Osteocyte (in vitro differentiated cells): ENCODE measurements around the gene HAUS1. TPM values are rescaled to one million over a fixed set of nuclear protein-coding genes. Genes with fewer than 3 reads are reported as not detected.
"Not testable (repeated sequence)": the region's sequence is repeated elsewhere in the genome, so short reads cannot be mapped to it uniquely, and the experiment has no call there.

Source experiments
- DNase-seq: peaks from one replicate; pipeline ENCODE4 v3.0.0; 2021; ENCODE audit warnings: mixed read lengths; ENCODE audit not compliant: unreplicated experiment; ENCODE audit errors: extremely low spot score
- H3K27ac Mint-ChIP-seq: one replicate; pipeline ENCODE4 v1.8.0; 2021; ENCODE audit warnings: mild to moderate bottlenecking, mixed read lengths; ENCODE audit not compliant: unreplicated experiment
- H3K27me3 Mint-ChIP-seq: one replicate; pipeline ENCODE4 v1.8.0; 2021; ENCODE audit warnings: mixed read lengths; ENCODE audit not compliant: unreplicated experiment
- H3K36me3 Mint-ChIP-seq: one replicate; pipeline ENCODE4 v1.8.0; 2021; ENCODE audit warnings: mixed read lengths; ENCODE audit not compliant: unreplicated experiment
- H3K4me1 Mint-ChIP-seq: one replicate; pipeline ENCODE4 v1.8.0; 2021; ENCODE audit warnings: mixed read lengths; ENCODE audit not compliant: unreplicated experiment
- H3K4me3 Mint-ChIP-seq: one replicate; pipeline ENCODE4 v1.8.0; 2021; ENCODE audit warnings: mild to moderate bottlenecking, moderate library complexity, mixed read lengths; ENCODE audit not compliant: unreplicated experiment
- H3K9me3 Mint-ChIP-seq: one replicate; pipeline ENCODE4 v1.8.0; 2021; ENCODE audit warnings: mixed read lengths; ENCODE audit not compliant: unreplicated experiment
- total RNA-seq: library from RNA; stranded (reverse); gene quantifications from 2 replicates; pipeline ENCODE4 v1.2.1, GENCODE V29; 2021
- TF ChIP-seq, protein P1 (sequence below): fragments of 200-600 bp; sonication (generic); IDR thresholded peaks from 2 replicates; pipeline ENCODE4 v1.5.0; 2021; ENCODE audit warnings: antibody characterized with exemption, mild to moderate bottlenecking, moderate library complexity

HAUS1 gene
- total RNA-seq, 1 donor from 2014 or later, result 37.0 TPM

GRCh38 chr18:46163941-46164499, 59.8 kb downstream of the HAUS1 start:
- Mint-ChIP-seq H3K27me3 (no peaks in the 10 kb centered on the region), H3K36me3 (no peaks in the 10 kb centered on the region), H3K9me3 (no peaks in the 10 kb centered on the region), H3K4me3 (no peak overlapping the region), H3K27ac (no peak overlapping the region), H3K4me1 (peaks cover 5% of the 10 kb centered on the region)
- no peak for DNase-seq
- TF ChIP-seq, protein P1, sequence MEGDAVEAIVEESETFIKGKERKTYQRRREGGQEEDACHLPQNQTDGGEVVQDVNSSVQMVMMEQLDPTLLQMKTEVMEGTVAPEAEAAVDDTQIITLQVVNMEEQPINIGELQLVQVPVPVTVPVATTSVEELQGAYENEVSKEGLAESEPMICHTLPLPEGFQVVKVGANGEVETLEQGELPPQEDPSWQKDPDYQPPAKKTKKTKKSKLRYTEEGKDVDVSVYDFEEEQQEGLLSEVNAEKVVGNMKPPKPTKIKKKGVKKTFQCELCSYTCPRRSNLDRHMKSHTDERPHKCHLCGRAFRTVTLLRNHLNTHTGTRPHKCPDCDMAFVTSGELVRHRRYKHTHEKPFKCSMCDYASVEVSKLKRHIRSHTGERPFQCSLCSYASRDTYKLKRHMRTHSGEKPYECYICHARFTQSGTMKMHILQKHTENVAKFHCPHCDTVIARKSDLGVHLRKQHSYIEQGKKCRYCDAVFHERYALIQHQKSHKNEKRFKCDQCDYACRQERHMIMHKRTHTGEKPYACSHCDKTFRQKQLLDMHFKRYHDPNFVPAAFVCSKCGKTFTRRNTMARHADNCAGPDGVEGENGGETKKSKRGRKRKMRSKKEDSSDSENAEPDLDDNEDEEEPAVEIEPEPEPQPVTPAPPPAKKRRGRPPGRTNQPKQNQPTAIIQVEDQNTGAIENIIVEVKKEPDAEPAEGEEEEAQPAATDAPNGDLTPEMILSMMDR, result no peak

GRCh38 chr18:46164502-46164901, 60.3 kb downstream of the HAUS1 start:
- not testable (repeated sequence) for H3K27ac Mint-ChIP-seq, H3K36me3 Mint-ChIP-seq, H3K27me3 Mint-ChIP-seq, DNase-seq, H3K9me3 Mint-ChIP-seq, H3K4me3 Mint-ChIP-seq, H3K4me1 Mint-ChIP-seq

DNA sequence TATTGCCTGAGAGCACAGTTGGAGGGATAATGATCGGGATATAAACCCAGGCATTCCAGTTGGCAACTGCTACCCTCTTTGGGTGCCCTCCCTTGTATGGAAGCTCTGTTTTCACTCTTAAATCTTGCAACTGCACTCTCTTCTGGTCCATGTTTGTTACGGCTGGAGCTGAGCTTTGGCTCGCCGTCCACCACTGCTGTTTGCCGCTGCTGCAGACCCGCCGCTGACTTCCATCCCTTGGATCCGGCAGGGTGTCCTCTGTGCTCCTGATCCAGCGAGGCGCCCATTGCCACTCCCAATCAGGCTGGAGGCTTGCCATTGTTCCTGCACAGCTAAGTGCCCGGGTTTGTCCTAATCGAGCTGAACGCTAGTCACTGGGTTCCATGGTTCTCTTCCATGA, 60.7 kb downstream of the HAUS1 start:
- H3K27ac Mint-ChIP-seq, result no peak overlapping the region
- no peaks in the 10 kb centered on the region for H3K36me3 Mint-ChIP-seq
- H3K4me3 Mint-ChIP-seq, result no peak overlapping the region
- no peak for DNase-seq
- no peaks in the 10 kb centered on the region for H3K9me3 Mint-ChIP-seq
- TF ChIP-seq, protein P1, result no peak
- H3K27me3 Mint-ChIP-seq, result no peaks in the 10 kb centered on the region
- H3K4me1 Mint-ChIP-seq, result peaks cover 11% of the 10 kb centered on the region

GRCh38 chr18:46166261-46166970, 62.2 kb downstream of the HAUS1 start:
- TF ChIP-seq, protein P1, result no peak
- Mint-ChIP-seq H3K9me3 (no peaks in the 10 kb centered on the region), H3K27me3 (no peaks in the 10 kb centered on the region), H3K4me3 (no peak overlapping the region), H3K36me3 (no peaks in the 10 kb centered on the region), H3K27ac (no peak overlapping the region), H3K4me1 (peaks cover 7% of the 10 kb centered on the region)
- no peak for DNase-seq

- Mint-ChIP-seq H3K27me3 (no peaks in the 10 kb centered on the region), H3K4me1 (peaks cover 10% of the 10 kb centered on the region), H3K36me3 (no peaks in the 10 kb centered on the region), H3K9me3 (no peaks in the 10 kb centered on the region), H3K4me3 (no peak overlapping the region), H3K27ac (no peak overlapping the region)
- DNase-seq, result no peak
- TF ChIP-seq, protein P1, result no peak
These were observed 63.8 kb downstream of the HAUS1 start for GRCh38 chr18:46167971-46168370.
